GM19452 (cell line): Measurements from ENCODE around the gene SF3B2.
"Not testable (repeated sequence)": the region's sequence is repeated elsewhere in the genome, so short reads cannot be mapped to it uniquely, and the experiment has no call there.

Experiments
- ATAC-seq: cut with Tn5 transposase; IDR thresholded peaks from one replicate; pipeline ENCODE4 v1.9.1; 2021; ENCODE audit not compliant: unreplicated experiment

The SF3B2 gene

GRCh38 chr11:66051766-66052663, at the start of gene SF3B2:
TSS of gene SF3B2 (plus strand) at chr11:66052364. CDS start at chr11:66052385, 21 bp downstream.
- ATAC-seq, result peak; percentile 94

DNA sequence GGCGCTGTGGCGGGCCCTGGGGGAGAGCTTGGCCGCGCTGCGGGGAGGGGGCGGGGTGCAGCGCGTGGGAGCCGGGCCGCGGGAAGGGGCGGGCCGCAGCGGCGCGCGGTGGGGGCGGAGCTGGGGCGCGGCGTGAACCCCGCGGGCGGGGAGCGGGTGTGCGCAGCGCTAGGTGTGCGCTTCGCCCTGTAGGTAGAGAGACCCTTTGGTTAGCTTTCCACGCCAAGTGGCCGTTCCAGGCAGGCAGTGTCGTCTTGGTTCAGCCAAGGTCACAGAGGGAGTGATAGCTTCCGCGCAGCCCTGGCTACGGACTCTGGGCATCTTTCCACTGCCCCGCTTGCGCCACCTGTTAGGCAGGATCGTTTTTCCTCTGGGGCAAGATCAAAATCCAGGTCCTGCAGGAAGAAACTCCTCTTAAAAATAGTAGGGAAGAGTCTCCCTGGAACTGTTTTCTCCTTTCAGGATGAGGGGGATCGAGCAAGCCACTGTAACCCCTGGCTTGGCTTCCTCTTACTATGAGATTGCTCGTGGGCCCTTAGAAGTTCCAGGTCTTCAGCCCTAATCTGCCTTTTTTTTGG, 49.4 kb upstream of the SF3B2 start:
- ATAC-seq, result peak; percentile 48

DNA sequence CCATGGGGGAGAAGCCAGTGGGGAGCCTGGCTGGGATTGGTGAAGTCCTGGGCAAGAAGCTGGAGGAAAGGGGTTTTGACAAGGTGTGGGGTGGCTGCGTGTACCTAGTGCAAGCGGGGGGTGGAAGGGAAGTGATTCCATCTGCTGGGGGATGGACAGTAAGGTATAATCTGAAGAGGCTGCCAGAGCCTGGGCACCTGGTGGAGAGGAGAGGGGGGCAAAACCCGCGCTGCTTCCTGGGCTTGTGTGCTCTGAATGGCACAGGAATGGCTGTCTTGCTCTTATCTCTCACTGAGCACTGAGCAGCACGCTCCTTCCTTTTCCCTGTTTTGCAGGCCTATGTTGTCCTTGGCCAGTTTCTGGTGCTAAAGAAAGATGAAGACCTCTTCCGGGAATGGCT, 48.9 kb upstream of the SF3B2 start:
- no peak for ATAC-seq

GRCh38 chr11:66004186-66004585, 48.0 kb upstream of the SF3B2 start:
- no peak for ATAC-seq

GRCh38 chr11:66006134-66006890, 45.9 kb upstream of the SF3B2 start:
- no peak for ATAC-seq

DNA sequence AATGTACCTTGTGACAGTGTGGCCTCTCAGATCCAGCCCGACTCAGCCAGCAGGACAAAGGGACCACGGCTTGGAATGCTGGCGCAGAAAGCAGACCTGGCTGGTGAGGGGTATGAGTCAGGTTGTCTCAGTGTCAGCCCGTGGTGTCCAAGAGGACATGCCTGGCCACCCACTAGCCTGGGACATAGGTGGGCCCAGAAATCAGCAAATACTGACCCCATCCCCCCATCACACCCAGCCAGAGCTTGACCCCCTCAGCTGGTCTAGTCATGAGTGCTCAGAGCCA, 45.3 kb upstream of the SF3B2 start:
- no peak for ATAC-seq

DNA sequence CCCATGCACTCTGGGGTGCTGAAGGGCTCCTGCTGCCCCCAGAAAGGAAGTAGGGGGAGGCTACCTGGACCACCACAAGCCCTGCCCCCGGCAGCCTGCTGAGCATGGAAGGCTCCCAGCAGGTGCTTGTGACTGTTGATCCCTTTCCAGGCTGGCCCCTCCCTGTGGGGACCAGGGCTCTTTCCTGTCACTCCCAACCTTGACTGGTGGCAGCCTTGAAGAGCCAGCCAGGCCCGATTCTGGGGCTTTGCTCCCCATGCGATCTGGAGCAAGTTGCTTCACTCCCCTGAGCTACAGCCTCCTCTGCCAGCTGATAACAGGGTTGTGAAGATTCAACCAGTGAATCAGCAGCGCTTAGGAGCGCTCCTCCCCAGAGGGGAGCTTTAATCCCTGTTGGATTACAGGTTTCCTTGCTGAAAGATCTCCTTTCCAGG, 44.9 kb upstream of the SF3B2 start:
- ATAC-seq, result no peak

DNA sequence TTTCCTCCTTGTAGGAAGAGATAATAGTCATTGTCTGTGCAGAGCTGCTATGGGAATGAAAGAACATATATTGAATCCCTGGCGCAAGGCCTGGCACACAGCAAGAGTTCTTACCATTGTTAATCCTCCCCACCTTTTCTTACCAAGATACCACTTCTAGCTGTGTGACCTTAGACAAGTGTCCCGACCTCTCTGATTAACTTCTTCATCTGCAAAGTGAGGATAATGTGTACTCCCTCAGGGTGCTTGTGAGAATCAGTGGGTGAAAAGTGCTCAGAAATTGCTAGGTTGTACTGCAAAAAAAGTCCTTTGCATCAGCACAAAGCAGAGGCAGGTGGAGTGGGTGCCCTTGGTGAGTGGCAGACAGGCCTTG, 44.1 kb upstream of the SF3B2 start:
- ATAC-seq, result no peak

DNA sequence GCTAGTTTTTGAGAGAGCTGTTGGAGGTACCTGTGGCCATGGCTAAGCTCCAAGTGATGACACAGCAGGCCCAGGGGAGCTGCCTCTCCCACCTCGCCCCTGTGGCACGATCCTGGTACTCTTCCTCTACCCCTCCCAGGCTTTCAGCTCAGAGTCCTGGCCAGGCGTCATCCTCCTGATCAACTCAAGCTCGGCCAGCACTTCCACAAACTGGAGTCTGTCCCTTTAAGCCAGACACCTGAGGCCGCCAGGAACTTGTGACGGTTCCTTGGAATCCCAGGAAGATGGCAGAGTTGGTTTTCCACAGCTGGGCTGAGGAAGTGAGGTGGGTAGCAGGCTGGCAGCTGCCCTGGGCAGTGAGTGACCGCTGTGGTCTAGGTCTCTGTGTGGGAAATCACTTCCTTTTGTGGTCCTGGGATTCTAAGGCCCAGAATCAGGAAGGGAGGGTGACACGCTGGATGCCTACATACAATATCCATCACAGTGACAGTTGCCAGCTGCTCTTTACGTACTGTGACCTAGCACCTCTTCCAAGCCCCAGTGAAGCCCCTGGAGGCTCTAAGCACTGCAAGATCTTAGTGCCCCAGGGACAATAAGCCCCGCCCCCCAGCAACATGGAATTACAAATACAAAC, 43.6 kb upstream of the SF3B2 start:
- ATAC-seq, result no peak

DNA sequence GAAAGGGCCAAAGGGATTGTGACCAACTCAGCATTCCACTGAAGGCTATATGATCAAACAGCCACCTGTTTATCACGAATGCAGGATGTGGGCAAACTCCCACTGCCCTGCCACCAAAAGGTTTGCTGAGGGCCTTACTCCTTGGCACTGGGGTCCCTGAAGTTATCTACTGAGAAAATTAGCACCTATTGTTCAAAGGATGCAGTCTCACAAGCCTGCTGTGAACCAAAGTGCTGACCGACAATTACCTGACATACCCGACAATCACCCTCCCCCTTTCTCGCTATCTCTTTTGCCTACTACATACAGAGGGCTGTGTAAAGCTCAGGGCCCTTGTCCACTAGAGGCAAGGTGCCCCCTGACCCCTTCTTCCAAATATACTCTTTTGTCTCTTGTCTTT, 42.1 kb upstream of the SF3B2 start:
- not testable (repeated sequence) for ATAC-seq

- ATAC-seq, result no peak
These were observed 40.9 kb upstream of the SF3B2 start for GRCh38 chr11:66011239-66011784.

GRCh38 chr11:66011785-66012303, 40.3 kb upstream of the SF3B2 start, which contains the start of gene CST6:
TSS of gene CST6 (plus strand) at chr11:66012008. CDS start at chr11:66012045, 37 bp downstream.
- no peak for ATAC-seq

- no peak for ATAC-seq
These were observed 39.7 kb upstream of the SF3B2 start for GRCh38 chr11:66012371-66012945.

GRCh38 chr11:66012946-66013761, 39.0 kb upstream of the SF3B2 start:
- ATAC-seq, result no peak

DNA sequence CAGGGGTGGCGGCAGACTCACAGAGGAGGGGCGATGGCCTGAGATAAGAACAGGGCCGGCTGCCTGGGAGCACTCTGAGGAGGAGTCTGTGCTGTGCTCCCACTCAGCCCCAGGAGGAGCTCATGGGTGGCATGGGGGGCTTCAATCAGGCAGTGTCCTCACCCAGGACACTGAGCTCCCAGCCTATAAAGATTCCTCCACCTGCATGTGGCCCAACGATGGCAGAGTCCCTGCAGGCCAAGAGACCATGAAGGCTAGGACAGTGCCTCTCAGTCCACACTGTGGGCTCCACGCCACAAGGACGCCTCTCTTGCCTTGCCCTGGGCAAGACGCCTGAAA, 38.4 kb upstream of the SF3B2 start:
- no peak for ATAC-seq

- no peak for ATAC-seq
These were observed 37.2 kb upstream of the SF3B2 start for GRCh38 chr11:66014804-66015453.

- no peak for ATAC-seq
These were observed 36.7 kb upstream of the SF3B2 start for GRCh38 chr11:66015454-66015881.

DNA sequence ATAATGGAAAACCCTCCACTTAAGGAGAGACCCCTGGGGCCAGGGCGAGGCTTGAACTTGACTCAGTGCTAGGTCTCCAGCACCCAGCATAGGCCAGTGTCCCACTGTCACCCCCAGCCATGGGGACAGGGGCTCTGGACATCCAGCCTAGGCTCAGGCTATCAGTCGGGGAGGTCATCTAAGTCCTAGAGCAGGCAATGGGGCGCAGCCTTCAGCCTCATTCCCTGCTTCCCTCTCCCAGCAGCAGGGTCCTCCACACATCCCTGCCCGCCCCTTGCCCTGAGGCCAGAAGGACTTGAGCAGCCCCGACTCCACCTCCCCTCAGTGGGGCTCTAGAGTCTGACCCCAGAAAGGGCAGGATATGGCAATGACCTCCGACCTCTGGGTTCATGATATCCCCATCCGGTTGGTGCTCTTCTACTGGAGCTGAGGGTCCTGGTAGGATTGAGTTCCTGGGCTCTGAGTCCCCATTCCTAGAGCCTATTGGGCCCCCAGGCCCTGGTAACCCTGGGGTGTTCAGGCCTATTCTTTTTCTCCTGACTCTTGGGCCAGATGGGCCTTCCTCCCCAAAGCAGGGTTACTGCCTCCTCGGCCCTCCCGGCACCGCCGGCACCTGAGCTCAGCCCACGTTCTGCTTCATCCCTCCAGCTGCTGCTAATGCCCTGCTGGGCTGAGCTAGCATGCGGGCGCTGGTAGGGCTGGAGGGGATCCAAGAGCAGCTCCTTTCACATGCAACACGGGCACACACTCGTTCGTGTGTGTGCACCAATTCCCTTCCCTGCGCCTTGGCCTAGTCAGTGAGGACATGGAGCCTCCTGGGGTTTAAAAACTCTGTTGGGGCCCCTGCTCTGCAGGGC, 36.0 kb upstream of the SF3B2 start:
- ATAC-seq, result no peak
